Measurements from ENCODE around the gene ZNF280B.
"Not testable (repeated sequence)": the region's sequence is repeated elsewhere in the genome, so short reads cannot be mapped to it uniquely, and the experiment has no call there.

Gene ZNF280B

DNA sequence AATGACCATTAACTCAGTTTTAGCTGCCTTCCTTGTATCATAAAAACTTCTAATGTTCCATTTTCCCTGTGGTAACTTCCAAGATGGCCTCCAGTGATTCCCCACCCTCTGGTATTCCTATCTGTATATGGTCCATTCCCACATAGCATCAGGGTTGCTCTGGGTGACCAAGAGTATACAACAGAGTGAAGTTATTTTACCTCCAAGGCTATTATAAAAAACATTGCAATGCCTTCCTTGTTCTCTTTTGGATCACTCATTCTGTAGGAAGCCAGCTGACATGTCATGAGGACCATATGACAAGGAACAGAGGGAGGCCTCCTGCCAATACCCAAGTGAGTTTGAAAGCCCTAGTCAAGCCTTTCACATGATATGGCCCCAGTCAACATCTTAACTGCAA is 30.1 kb downstream of the ZNF280B start:
- no peak overlapping the region for H3K27ac ChIP-seq (ENCODE audit: low read depth, low read length)
- H4K12ac ChIP-seq (ENCODE audit: low read depth, low read length) = no peak overlapping the region
- no peak for DNase-seq
- no peak overlapping the region for H4K8ac ChIP-seq (ENCODE audit: low read depth, low read length)
- no peaks in the 10 kb centered on the region for H3K36me3 ChIP-seq (ENCODE audit: control insufficient read depth in 1 of 2, insufficient read depth in 2 of 2, low read length in 2 of 2)
- H2BK12ac ChIP-seq (ENCODE audit: low read length) = no peak overlapping the region
- no peaks in the 10 kb centered on the region for H3K79me2 ChIP-seq (ENCODE audit: control insufficient read depth, insufficient read depth, low read length, poor library complexity)
- H2BK5ac ChIP-seq (ENCODE audit: low read depth, low read length, poor library complexity) = no peak overlapping the region
- H2BK120ac ChIP-seq (ENCODE audit: insufficient read depth, low read length, poor library complexity) = no peak overlapping the region
- no peaks in the 10 kb centered on the region for H3K4me1 ChIP-seq (ENCODE audit: control insufficient read depth in 1 of 2, insufficient read depth in 2 of 2, low read length in 2 of 2)
- H3K79me1 ChIP-seq (ENCODE audit: low read length) = no peaks in the 10 kb centered on the region
- H3K23ac ChIP-seq (ENCODE audit: low read length) = no peak overlapping the region
- no peak overlapping the region for H3K4me2 ChIP-seq (ENCODE audit: low read length)
- no peak overlapping the region for H2AFZ ChIP-seq (ENCODE audit: insufficient read depth, low read length, poor library complexity)
- no peaks in the 10 kb centered on the region for H3K27me3 ChIP-seq (ENCODE audit: insufficient read depth, low read length)
- H3K9me3 ChIP-seq (ENCODE audit: insufficient read depth, low read depth, low read length) = no peaks in the 10 kb centered on the region
- H3K4ac ChIP-seq (ENCODE audit: low read depth, low read length) = no peak overlapping the region
- no peak overlapping the region for H2AK5ac ChIP-seq (ENCODE audit: low read length)
- H4K91ac ChIP-seq (ENCODE audit: low read depth, low read length) = no peak overlapping the region
- no peak overlapping the region for H3K9ac ChIP-seq (ENCODE audit: low read length)
- H3K4me3 ChIP-seq (ENCODE audit: low read depth, low read length) = no peak overlapping the region
- H3K18ac ChIP-seq (ENCODE audit: low read length) = no peak overlapping the region
- no peak overlapping the region for H3K14ac ChIP-seq (ENCODE audit: low read length)

DNA sequence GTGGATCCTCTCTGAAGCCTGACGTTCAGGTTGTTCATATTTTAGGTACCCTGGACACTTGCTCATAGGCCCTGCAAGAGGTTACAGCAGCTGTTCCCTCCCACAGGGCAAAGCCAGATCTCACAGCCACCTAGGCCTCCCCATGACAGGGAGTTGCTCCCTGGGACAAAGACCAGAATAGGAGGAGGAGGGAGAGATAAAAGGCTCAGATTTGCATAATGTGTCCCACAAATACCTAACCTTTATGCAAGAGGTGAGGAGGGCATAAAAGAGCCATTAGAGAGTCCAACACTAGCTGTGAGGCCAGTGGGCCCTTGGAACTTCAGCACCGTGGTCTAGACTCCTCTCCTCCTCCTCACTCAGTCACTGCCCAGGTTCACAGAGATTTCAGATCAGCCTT is 33.8 kb downstream of the ZNF280B start:
- no peak overlapping the region for H3K4me3 ChIP-seq (ENCODE audit: low read depth, low read length)
- no peak for DNase-seq
- no peaks in the 10 kb centered on the region for H3K79me1 ChIP-seq (ENCODE audit: low read length)
- H2AK5ac ChIP-seq (ENCODE audit: low read length) = no peak overlapping the region
- no peak overlapping the region for H3K9ac ChIP-seq (ENCODE audit: low read length)
- H3K4ac ChIP-seq (ENCODE audit: low read depth, low read length) = no peak overlapping the region
- no peak overlapping the region for H2BK5ac ChIP-seq (ENCODE audit: low read depth, low read length, poor library complexity)
- no peaks in the 10 kb centered on the region for H3K27me3 ChIP-seq (ENCODE audit: insufficient read depth, low read length)
- no peak overlapping the region for H3K4me2 ChIP-seq (ENCODE audit: low read length)
- no peak overlapping the region for H3K14ac ChIP-seq (ENCODE audit: low read length)
- H3K4me1 ChIP-seq (ENCODE audit: control insufficient read depth in 1 of 2, insufficient read depth in 2 of 2, low read length in 2 of 2) = no peaks in the 10 kb centered on the region
- no peak overlapping the region for H2AFZ ChIP-seq (ENCODE audit: insufficient read depth, low read length, poor library complexity)
- H4K12ac ChIP-seq (ENCODE audit: low read depth, low read length) = no peak overlapping the region
- WGBS (ENCODE audit: extremely low coverage, insufficient coverage, insufficient read length) = no CpG with 5 or more reads among the region's 2 CpGs
- H4K91ac ChIP-seq (ENCODE audit: low read depth, low read length) = no peak overlapping the region
- H4K8ac ChIP-seq (ENCODE audit: low read depth, low read length) = no peak overlapping the region
- H3K9me3 ChIP-seq (ENCODE audit: insufficient read depth, low read depth, low read length) = no peaks in the 10 kb centered on the region
- H2BK12ac ChIP-seq (ENCODE audit: low read length) = no peak overlapping the region
- no peak overlapping the region for H3K23ac ChIP-seq (ENCODE audit: low read length)
- H3K18ac ChIP-seq (ENCODE audit: low read length) = no peak overlapping the region
- no peaks in the 10 kb centered on the region for H3K79me2 ChIP-seq (ENCODE audit: control insufficient read depth, insufficient read depth, low read length, poor library complexity)
- H3K27ac ChIP-seq (ENCODE audit: low read depth, low read length) = no peak overlapping the region
- H3K36me3 ChIP-seq (ENCODE audit: control insufficient read depth in 1 of 2, insufficient read depth in 2 of 2, low read length in 2 of 2) = no peaks in the 10 kb centered on the region
- no peak overlapping the region for H2BK120ac ChIP-seq (ENCODE audit: insufficient read depth, low read length, poor library complexity)

DNA sequence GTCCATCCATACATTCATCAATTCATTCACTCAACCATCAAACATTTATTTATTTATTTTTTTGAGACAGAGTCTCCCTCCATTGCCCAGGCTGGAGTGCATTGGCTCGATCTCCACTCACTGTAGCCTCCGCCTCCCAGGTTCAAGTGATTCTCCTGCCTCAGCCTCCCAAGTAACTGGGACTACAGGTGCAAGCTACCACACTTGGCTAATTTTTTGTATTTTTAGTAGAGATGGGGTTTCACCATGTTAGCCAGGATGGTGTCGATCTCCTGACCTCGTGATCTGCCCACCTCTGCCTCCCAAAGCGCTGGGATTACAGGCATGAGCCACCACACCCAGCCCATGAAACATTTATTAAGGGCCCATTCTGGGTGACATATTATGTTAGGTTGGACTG is 37.4 kb downstream of the ZNF280B start:
- not testable (repeated sequence) for H3K79me2 ChIP-seq (ENCODE audit: control insufficient read depth, insufficient read depth, low read length, poor library complexity); H3K79me1 ChIP-seq (ENCODE audit: low read length); H2BK120ac ChIP-seq (ENCODE audit: insufficient read depth, low read length, poor library complexity); H4K91ac ChIP-seq (ENCODE audit: low read depth, low read length); H3K4me3 ChIP-seq (ENCODE audit: low read depth, low read length); H3K4me2 ChIP-seq (ENCODE audit: low read length); H3K18ac ChIP-seq (ENCODE audit: low read length); H3K4me1 ChIP-seq (ENCODE audit: control insufficient read depth in 1 of 2, insufficient read depth in 2 of 2, low read length in 2 of 2); DNase-seq; H3K27me3 ChIP-seq (ENCODE audit: insufficient read depth, low read length); H3K9me3 ChIP-seq (ENCODE audit: insufficient read depth, low read depth, low read length); H3K27ac ChIP-seq (ENCODE audit: low read depth, low read length); H3K23ac ChIP-seq (ENCODE audit: low read length); H3K4ac ChIP-seq (ENCODE audit: low read depth, low read length); H2AK5ac ChIP-seq (ENCODE audit: low read length); H3K36me3 ChIP-seq (ENCODE audit: control insufficient read depth in 1 of 2, insufficient read depth in 2 of 2, low read length in 2 of 2); H3K14ac ChIP-seq (ENCODE audit: low read length); H2AFZ ChIP-seq (ENCODE audit: insufficient read depth, low read length, poor library complexity); H2BK12ac ChIP-seq (ENCODE audit: low read length); H3K9ac ChIP-seq (ENCODE audit: low read length); H4K8ac ChIP-seq (ENCODE audit: low read depth, low read length); H2BK5ac ChIP-seq (ENCODE audit: low read depth, low read length, poor library complexity); H4K12ac ChIP-seq (ENCODE audit: low read depth, low read length)
- no CpG with 5 or more reads among the region's 5 CpGs for WGBS (ENCODE audit: extremely low coverage, insufficient coverage, insufficient read length)

DNA sequence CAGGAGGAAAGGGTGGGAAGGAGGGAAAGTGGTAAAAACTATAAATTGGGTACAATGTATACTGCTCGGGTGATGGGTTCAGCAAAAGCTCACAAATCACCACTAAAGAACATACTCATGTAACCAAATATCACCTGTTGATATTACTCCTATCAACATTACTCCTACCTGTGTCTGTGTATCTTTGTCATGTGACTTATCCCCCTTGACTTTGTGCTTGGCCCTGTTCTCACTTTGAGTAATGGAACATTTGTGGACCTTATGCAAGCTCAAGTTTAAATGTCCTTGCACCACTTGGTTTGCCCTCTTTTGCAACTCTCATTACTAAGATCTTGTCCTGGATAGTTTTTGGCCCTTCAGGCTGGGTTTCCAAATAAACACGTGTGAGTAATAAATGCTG is 39.0 kb downstream of the ZNF280B start:
- H3K9ac ChIP-seq (ENCODE audit: low read length) = no peak overlapping the region
- H2BK5ac ChIP-seq (ENCODE audit: low read depth, low read length, poor library complexity) = no peak overlapping the region
- H3K18ac ChIP-seq (ENCODE audit: low read length) = no peak overlapping the region
- H3K4me3 ChIP-seq (ENCODE audit: low read depth, low read length) = no peak overlapping the region
- H2AK5ac ChIP-seq (ENCODE audit: low read length) = no peak overlapping the region
- no peak overlapping the region for H3K14ac ChIP-seq (ENCODE audit: low read length)
- H3K36me3 ChIP-seq (ENCODE audit: control insufficient read depth in 1 of 2, insufficient read depth in 2 of 2, low read length in 2 of 2) = no peaks in the 10 kb centered on the region
- no peaks in the 10 kb centered on the region for H3K79me2 ChIP-seq (ENCODE audit: control insufficient read depth, insufficient read depth, low read length, poor library complexity)
- no peak overlapping the region for H3K23ac ChIP-seq (ENCODE audit: low read length)
- H3K4me2 ChIP-seq (ENCODE audit: low read length) = no peak overlapping the region
- H3K27ac ChIP-seq (ENCODE audit: low read depth, low read length) = no peak overlapping the region
- no peak overlapping the region for H2BK120ac ChIP-seq (ENCODE audit: insufficient read depth, low read length, poor library complexity)
- no peak overlapping the region for H4K91ac ChIP-seq (ENCODE audit: low read depth, low read length)
- H3K4me1 ChIP-seq (ENCODE audit: control insufficient read depth in 1 of 2, insufficient read depth in 2 of 2, low read length in 2 of 2) = no peaks in the 10 kb centered on the region
- no peak overlapping the region for H2BK12ac ChIP-seq (ENCODE audit: low read length)
- no peak overlapping the region for H4K8ac ChIP-seq (ENCODE audit: low read depth, low read length)
- peaks cover 3% of the 10 kb centered on the region for H3K9me3 ChIP-seq (ENCODE audit: insufficient read depth, low read depth, low read length)
- no peak overlapping the region for H4K12ac ChIP-seq (ENCODE audit: low read depth, low read length)
- no CpG with 5 or more reads among the region's 2 CpGs for WGBS (ENCODE audit: extremely low coverage, insufficient coverage, insufficient read length)
- no peak for DNase-seq
- no peaks in the 10 kb centered on the region for H3K27me3 ChIP-seq (ENCODE audit: insufficient read depth, low read length)
- no peaks in the 10 kb centered on the region for H3K79me1 ChIP-seq (ENCODE audit: low read length)
- no peak overlapping the region for H3K4ac ChIP-seq (ENCODE audit: low read depth, low read length)
- no peak overlapping the region for H2AFZ ChIP-seq (ENCODE audit: insufficient read depth, low read length, poor library complexity)
